Sigmoid colon (tissue), 7 donors: ENCODE measurements around the gene PANX1. TPM values are rescaled to one million over a fixed set of nuclear protein-coding genes. Genes with fewer than 3 reads are reported as not detected.

ENCODE experiments used
- DNase-seq: peaks from one replicate; pipeline ENCODE4 v3.0.0-alpha.2; 2019
- H3K27ac ChIP-seq, 4 donors: fragments of 200-600 bp; sonication (generic); one replicate each; pipeline ENCODE4 v1.5.1; 2016 to 2019; ENCODE audit warnings: mild to moderate bottlenecking in 1 of 4
- H3K27me3 ChIP-seq, 3 donors: fragments of 200-600 bp; sonication (generic); one replicate each; pipeline ENCODE4 v1.5.1; 2019; ENCODE audit warnings: mild to moderate bottlenecking in 1 of 3
- H3K36me3 ChIP-seq, 4 donors: fragments of 200-600 bp; sonication (generic); one replicate each; pipeline ENCODE4 v1.5.1; 2016 to 2019
- H3K4me1 ChIP-seq, 4 donors: fragments of 200-600 bp; sonication (generic); one replicate each; pipeline ENCODE4 v1.5.1; 2017 to 2019
- H3K4me3 ChIP-seq, 4 donors: fragments of 200-600 bp; sonication (generic); one replicate each; pipeline ENCODE4 v1.5.1; 2017 to 2019; ENCODE audit warnings: mild to moderate bottlenecking in 2 of 4, moderate library complexity in 1 of 4
- H3K9me3 ChIP-seq, 4 donors: fragments of 200-600 bp in 3 of 4; sonication (generic) in 3 of 4; one replicate each; pipeline versions ENCODE4 v1.5.1 to v1.6.1; 2013 to 2019
- CTCF ChIP-seq, 4 experiments: fragments of 450-650 bp in 3 of 4; fragments of 200-600 bp in 1 of 4; IDR thresholded peaks; one replicate each; pipeline ENCODE4 v1.5.1; 2016 to 2019; ENCODE audit warnings: antibody characterized with exemption in 4 of 4, mild to moderate bottlenecking in 3 of 4, moderate library complexity in 2 of 4
- EP300 ChIP-seq, 4 donors: sonication (generic); formaldehyde crosslinking; IDR thresholded peaks; one replicate each; pipeline ENCODE4 v1.6.1; 2017; ENCODE audit warnings: antibody characterized with exemption in 4 of 4
- POLR2A ChIP-seq, 2 donors: fragments of 450-650 bp; IDR thresholded peaks; one replicate each; pipeline ENCODE4 v1.6.1; 2016; ENCODE audit warnings: antibody characterized with exemption in 2 of 2, mild to moderate bottlenecking in 2 of 2, moderate library complexity in 2 of 2
- POLR2AphosphoS5 ChIP-seq, 4 donors: sonication (generic); formaldehyde crosslinking; IDR thresholded peaks; one replicate each; pipeline ENCODE4 v1.6.1; 2017; ENCODE audit warnings: antibody characterized with exemption in 4 of 4
- WGBS, 2 donors: extraction: QIAGEN DNeasy Blood & Tissue Kit; methylation state at CpG; one replicate each; pipeline ENCODE4 v1.1.7; 2013; 5-methylcytosine and 5-hydroxymethylcytosine counted together
- intact Hi-C: fragments of 100-400 bp; cut with DNase I; formaldehyde crosslinking; loops from one replicate; pipeline ENCODE4 v1.15.1; 2023
- polyA plus RNA-seq, 3 donors: library from polyadenylated mRNA; stranded (reverse); fragments of 200-250 nt; gene quantifications; one replicate each; pipeline ENCODE4 v1.2.3, GENCODE V29; 2013
- total RNA-seq, 4 donors: library from RNA; depleted of rRNA; stranded (reverse); fragments of >200 nt; gene quantifications; one replicate each; pipeline ENCODE4 v1.1.0, GENCODE V29; 2016
- donor health status: healthy with polysubstance abuse.
- donor health status: Bipolar disorder and iron deficiency.
- donor health status: healthy.

The PANX1 gene
- total and polyA plus RNA-seq, 7 donors = 1.2 to 35.7 (median 21.6) TPM

- no peak for DNase-seq
- peaks cover 0 to 20% (median 10%) of the 10 kb centered on the region in 4 donors for H3K4me1 ChIP-seq
- H3K9me3 ChIP-seq = peaks cover 0 to 7% (median 0%) of the 10 kb centered on the region in 4 donors
- no peaks in the 10 kb centered on the region for H3K27me3 ChIP-seq
- TF ChIP-seq POLR2A (IDR thresholded peaks at IDR 0.05) = no peak
- no peak for TF ChIP-seq CTCF (IDR thresholded peaks at IDR 0.05)
- H3K27ac ChIP-seq = no peak overlapping the region
- no peaks in the 10 kb centered on the region for H3K36me3 ChIP-seq
- intact Hi-C loops = loop anchor here (5.0 to 10.0 kb wide), 2 partner anchors 44 to 324 kb away; partner anchors contain the start of genes ANKRD49, MRE11 and PANX1
- no peak overlapping the region for H3K4me3 ChIP-seq
Observed at GRCh38 chr11:94170953-94171352, 42.3 kb downstream of the PANX1 start.

GRCh38 chr11:94171693-94172440 lies 43.2 kb downstream of the PANX1 start:
- Histone ChIP-seq H3K4me3 (no peak overlapping the region), H3K27ac (no peak overlapping the region), H3K27me3 (no peaks in the 10 kb centered on the region), H3K4me1 (peaks cover 0 to 24% (median 10%) of the 10 kb centered on the region in 4 donors), H3K36me3 (no peaks in the 10 kb centered on the region), H3K9me3 (no peaks in the 10 kb centered on the region)
- intact Hi-C loops = loop anchor here (5.0 to 10.0 kb wide), 2 partner anchors 45 to 323 kb away; partner anchors contain the start of genes ANKRD49, MRE11 and PANX1
- DNase-seq = no peak
- TF ChIP-seq EP300 (IDR thresholded peaks at IDR 0.05) (no peak), POLR2AphosphoS5 (IDR thresholded peaks at IDR 0.05) (no peak), CTCF (IDR thresholded peaks at IDR 0.05) (peak in 1 of 4 experiments; percentile 50)
- 55 to 77% methylated on average over 8 of the region's 8 CpGs for WGBS, 2 donors

- DNase-seq = no peak
- TF ChIP-seq CTCF (IDR thresholded peaks at IDR 0.05) (no peak), POLR2AphosphoS5 (IDR thresholded peaks at IDR 0.05) (no peak), EP300 (IDR thresholded peaks at IDR 0.05) (no peak), POLR2A (IDR thresholded peaks at IDR 0.05) (no peak)
- H3K27me3 ChIP-seq = no peaks in the 10 kb centered on the region
- no peaks in the 10 kb centered on the region for H3K9me3 ChIP-seq
- 78 to 84% methylated on average over 2 of the region's 2 CpGs for WGBS, 2 donors
- H3K4me3 ChIP-seq = no peak overlapping the region
- intact Hi-C loops = loop anchor here (10.0 kb wide), 1 partner anchor 319 kb away; the partner anchor contains the start of genes ANKRD49 and MRE11
- peaks cover 0 to 23% (median 9%) of the 10 kb centered on the region in 4 donors for H3K36me3 ChIP-seq
- H3K27ac ChIP-seq = no peak overlapping the region
- peaks cover 0 to 24% (median 8%) of the 10 kb centered on the region in 4 donors for H3K4me1 ChIP-seq
Observed at GRCh38 chr11:94175535-94175934, 46.9 kb downstream of the PANX1 start.

GRCh38 chr11:94178331-94178730 lies 49.7 kb downstream of the PANX1 start:
- intact Hi-C loops = loop anchor here (10.0 kb wide), 1 partner anchor 316 kb away; the partner anchor contains the start of genes ANKRD49 and MRE11
- H3K27me3 ChIP-seq = no peaks in the 10 kb centered on the region
- no peaks in the 10 kb centered on the region for H3K9me3 ChIP-seq
- 26 to 77% methylated on average over 11 of the region's 11 CpGs for WGBS, 2 donors
- DNase-seq = no peak
- peaks cover 0 to 38% (median 18%) of the 10 kb centered on the region in 4 donors for H3K36me3 ChIP-seq
- peaks cover 0 to 24% (median 7%) of the 10 kb centered on the region in 4 donors for H3K4me1 ChIP-seq
- TF ChIP-seq EP300 (IDR thresholded peaks at IDR 0.05) (no peak), CTCF (IDR thresholded peaks at IDR 0.05) (no peak), POLR2AphosphoS5 (IDR thresholded peaks at IDR 0.05) (no peak), POLR2A (IDR thresholded peaks at IDR 0.05) (no peak)
- no peak overlapping the region for H3K4me3 ChIP-seq
- no peak overlapping the region for H3K27ac ChIP-seq
